Measurements from ENCODE around the gene COX19.

GRCh38 chr7:1008733-1009363 is 33.5 kb upstream of the COX19 start:
- TF ChIP-seq EP300 (IDR thresholded peaks at IDR 0.05; ENCODE audit: borderline replicate concordance in 1 of 2, low read depth in 1 of 2, low read length in 1 of 2): no peak
- no peak for TF ChIP-seq REST (IDR thresholded peaks at IDR 0.05; ENCODE audit: low read depth, low read length)
- TF ChIP-seq MAX (IDR thresholded peaks at IDR 0.05; ENCODE audit: low read depth): no peak
- TF ChIP-seq JUND (IDR thresholded peaks at IDR 0.05): no peak
- TF ChIP-seq CTCF (IDR thresholded peaks at IDR 0.05): no peak
- no peak for TF ChIP-seq FOSL2 (IDR thresholded peaks at IDR 0.05; ENCODE audit: borderline replicate concordance, low read depth)
